Cardiac muscle cell (in vitro differentiated cells and primary cell): ENCODE data around the gene TIMM9. TPM values are rescaled to one million over a fixed set of nuclear protein-coding genes. Genes with fewer than 3 reads are reported as not detected.
A peak's percentile ranks its signal among the peaks of the same experiment; 100 is the strongest.

ENCODE experiments used
- DNase-seq, 2 donors: peaks; one replicate each; pipeline versions ENCODE4 v3.0.0 to v3.0.0-alpha.2; 2010 to 2017; ENCODE audit warnings: low read depth in 1 of 2, low spot score in 1 of 2
- H3K27ac ChIP-seq: fragments of 200-600 bp; sonication (generic); 2 replicates; pipeline ENCODE4 v1.5.1; 2016
- H3K27me3 ChIP-seq: fragments of 200-600 bp; sonication (generic); 2 replicates; pipeline ENCODE4 v1.6.0; 2016; ENCODE audit warnings: control low read depth
- H3K36me3 ChIP-seq: fragments of 200-600 bp; sonication (generic); 2 replicates; pipeline ENCODE4 v1.5.1; 2016; ENCODE audit warnings: control low read depth
- H3K4me1 ChIP-seq: fragments of 200-600 bp; sonication (generic); 2 replicates; pipeline ENCODE4 v1.8.1; 2017; ENCODE audit warnings: low read depth, mild to moderate bottlenecking, mixed run types
- H3K4me3 ChIP-seq: fragments of 200-600 bp; sonication (generic); 2 replicates; pipeline ENCODE4 v1.5.1; 2016; ENCODE audit warnings: mild to moderate bottlenecking
- H3K9me3 ChIP-seq: fragments of 200-600 bp; sonication (generic); 2 replicates; pipeline ENCODE4 v1.5.1; 2017; ENCODE audit warnings: low read depth, mild to moderate bottlenecking, control low read depth
- CTCF ChIP-seq: IDR thresholded peaks from 2 replicates; pipeline ENCODE4 v1.5.1; 2012; ENCODE audit warnings: low read depth, mild to moderate bottlenecking, low read length
- polyA plus RNA-seq: library from polyadenylated mRNA; unstranded; fragments of >200 nt; fragmentation: Nextera tagmentation; extraction: Ambion mirVana; gene quantifications from 2 replicates; pipeline ENCODE4 v1.2.1, GENCODE V29; 2016
- total RNA-seq: library from RNA; depleted of rRNA; stranded (reverse); fragments of >200 nt; gene quantifications from 2 replicates; pipeline ENCODE4 v1.2.3, GENCODE V29; 2016

TIMM9 gene
- total and polyA plus RNA-seq, 2 experiments from 2014 or later = 50.1 to 77.3 TPM

GRCh38 chr14:58465421-58465820 is 38.1 kb upstream of the TIMM9 start:
- DNase-seq = peak in 1 of 2 donors; percentile 27
- H3K4me1 ChIP-seq = no peaks in the 10 kb centered on the region
- no peak overlapping the region for H3K4me3 ChIP-seq
- H3K27me3 ChIP-seq = no peaks in the 10 kb centered on the region
- H3K27ac ChIP-seq = no peak overlapping the region
- TF ChIP-seq CTCF = no peak
- H3K36me3 ChIP-seq = peaks cover 25% of the 10 kb centered on the region
- no peaks in the 10 kb centered on the region for H3K9me3 ChIP-seq

GRCh38 chr14:58464652-58465051 is 37.3 kb upstream of the TIMM9 start:
- no peak for TF ChIP-seq CTCF
- H3K27me3 ChIP-seq = no peaks in the 10 kb centered on the region
- H3K4me1 ChIP-seq = no peaks in the 10 kb centered on the region
- H3K4me3 ChIP-seq = no peak overlapping the region
- H3K9me3 ChIP-seq = no peaks in the 10 kb centered on the region
- DNase-seq = no peak
- H3K27ac ChIP-seq = no peak overlapping the region
- H3K36me3 ChIP-seq = peaks cover 28% of the 10 kb centered on the region

GRCh38 chr14:58463147-58463546 is 35.8 kb upstream of the TIMM9 start:
- no peak for DNase-seq
- Histone ChIP-seq H3K4me3 (no peak overlapping the region), H3K36me3 (peaks cover 26% of the 10 kb centered on the region), H3K27me3 (no peaks in the 10 kb centered on the region), H3K9me3 (no peaks in the 10 kb centered on the region), H3K27ac (no peak overlapping the region), H3K4me1 (no peaks in the 10 kb centered on the region)
- TF ChIP-seq CTCF = no peak

GRCh38 chr14:58460772-58461171 is 33.4 kb upstream of the TIMM9 start:
- H3K27me3 ChIP-seq = no peaks in the 10 kb centered on the region

GRCh38 chr14:58455593-58456265 is 28.4 kb upstream of the TIMM9 start:
- no peak overlapping the region for H3K4me3 ChIP-seq
- no peaks in the 10 kb centered on the region for H3K9me3 ChIP-seq
- H3K4me1 ChIP-seq = no peaks in the 10 kb centered on the region
- H3K27ac ChIP-seq = no peak overlapping the region
- DNase-seq = no peak
- H3K27me3 ChIP-seq = no peaks in the 10 kb centered on the region
- H3K36me3 ChIP-seq = peaks cover 12% of the 10 kb centered on the region
- TF ChIP-seq CTCF = no peak

More at GRCh38 chr14:58460772-58461171, 33.4 kb upstream of the TIMM9 start:
- H3K36me3 ChIP-seq = peaks cover 15% of the 10 kb centered on the region
- no peaks in the 10 kb centered on the region for H3K4me1 ChIP-seq
- no peak overlapping the region for H3K27ac ChIP-seq
- H3K9me3 ChIP-seq = no peaks in the 10 kb centered on the region
- H3K4me3 ChIP-seq = no peak overlapping the region
- no peak for TF ChIP-seq CTCF
- no peak for DNase-seq
